ENCODE measurements around the gene NDUFB11. TPM values are rescaled to one million over a fixed set of nuclear protein-coding genes. Genes with fewer than 3 reads are reported as not detected.

Gene NDUFB11
- total RNA-seq, 1 experiment from 2014 or later, result 120 TPM

Small RNAs within 50 kb of the gene (small RNA-seq; reads per million reads assigned to genes)
- gene RNU12-2P, result 2.1 reads per million, percentile 83 among the genes with 10 or more reads in this experiment

Other genes with a start within 250 kb of the NDUFB11 start
- gene JADE3, start 232.3 kb downstream of the NDUFB11 start, total RNA-seq (2014; rRNA removed; shearing (Covaris generic)), result 7.6 and 10.1 TPM in 2 replicates
- gene RGN, start 66.3 kb downstream of the NDUFB11 start, total RNA-seq (2014; rRNA removed; shearing (Covaris generic)), result not detected in 2 replicates
- gene RBM10, start 519 bp upstream of the NDUFB11 start, total RNA-seq (2014; rRNA removed; shearing (Covaris generic)), result 62.7 and 67.3 TPM in 2 replicates
- gene UBA1, start 49.1 kb upstream of the NDUFB11 start, total RNA-seq (2014; rRNA removed; shearing (Covaris generic)), result 172 and 212 TPM in 2 replicates
- gene CDK16, start 74.0 kb upstream of the NDUFB11 start, total RNA-seq (2014; rRNA removed; shearing (Covaris generic)), result 80.3 and 91.8 TPM in 2 replicates
- gene USP11, start 88.3 kb upstream of the NDUFB11 start, total RNA-seq (2014; rRNA removed; shearing (Covaris generic)), result 28.1 and 33.2 TPM in 2 replicates
- gene ZNF157, start 225.9 kb upstream of the NDUFB11 start, total RNA-seq (2014; rRNA removed; shearing (Covaris generic)), result not detected in 2 replicates

Data from HT1080 (cell line).